Measurements from ENCODE around the gene LRSAM1.

The LRSAM1 gene

GRCh38 chr9:127450830-127451607 lies at the start of gene LRSAM1, which contains the start of gene RPL12:
TSS of gene LRSAM1 (plus strand) at chr9:127451510. CDS start at chr9:127454528, 3,018 bp downstream.
TSS of gene RPL12 (minus strand) at chr9:127451406. CDS start at chr9:127451317, 89 bp downstream.
- peak; percentile 96 for DNase-seq (ENCODE audit: low spot score)

DNA sequence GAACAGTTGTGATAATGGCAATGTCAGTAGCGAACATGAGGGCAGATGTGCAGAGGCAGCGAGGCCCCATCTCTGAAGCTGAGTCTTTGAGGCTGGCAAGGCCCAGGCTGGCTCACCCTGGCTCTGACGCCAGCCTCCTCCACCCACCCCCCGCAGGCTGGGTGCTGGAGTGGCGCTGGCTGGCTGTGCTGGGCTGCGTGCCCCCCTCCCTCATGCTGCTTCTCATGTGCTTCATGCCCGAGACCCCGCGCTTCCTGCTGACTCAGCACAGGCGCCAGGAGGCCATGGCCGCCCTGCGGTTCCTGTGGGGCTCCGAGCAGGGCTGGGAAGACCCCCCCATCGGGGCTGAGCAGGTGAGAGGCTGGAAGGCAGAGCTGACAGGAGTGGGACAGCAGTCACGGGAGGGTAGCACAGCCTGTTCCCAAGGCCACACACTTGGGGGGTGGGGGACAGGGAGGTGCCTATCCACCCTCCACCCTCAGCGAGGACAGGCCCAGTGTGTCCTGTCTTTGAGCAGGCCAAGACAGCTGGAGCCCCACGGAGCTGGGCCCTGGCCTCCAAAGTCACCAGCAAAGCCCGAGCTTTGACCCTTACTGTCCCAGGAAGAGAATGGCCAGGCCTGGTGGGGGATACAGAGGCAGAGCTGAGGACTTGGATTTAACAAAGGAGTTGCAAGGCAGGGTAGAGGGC lies 48.8 kb upstream of the LRSAM1 start:
- DNase-seq (ENCODE audit: low spot score) = no peak

DNA sequence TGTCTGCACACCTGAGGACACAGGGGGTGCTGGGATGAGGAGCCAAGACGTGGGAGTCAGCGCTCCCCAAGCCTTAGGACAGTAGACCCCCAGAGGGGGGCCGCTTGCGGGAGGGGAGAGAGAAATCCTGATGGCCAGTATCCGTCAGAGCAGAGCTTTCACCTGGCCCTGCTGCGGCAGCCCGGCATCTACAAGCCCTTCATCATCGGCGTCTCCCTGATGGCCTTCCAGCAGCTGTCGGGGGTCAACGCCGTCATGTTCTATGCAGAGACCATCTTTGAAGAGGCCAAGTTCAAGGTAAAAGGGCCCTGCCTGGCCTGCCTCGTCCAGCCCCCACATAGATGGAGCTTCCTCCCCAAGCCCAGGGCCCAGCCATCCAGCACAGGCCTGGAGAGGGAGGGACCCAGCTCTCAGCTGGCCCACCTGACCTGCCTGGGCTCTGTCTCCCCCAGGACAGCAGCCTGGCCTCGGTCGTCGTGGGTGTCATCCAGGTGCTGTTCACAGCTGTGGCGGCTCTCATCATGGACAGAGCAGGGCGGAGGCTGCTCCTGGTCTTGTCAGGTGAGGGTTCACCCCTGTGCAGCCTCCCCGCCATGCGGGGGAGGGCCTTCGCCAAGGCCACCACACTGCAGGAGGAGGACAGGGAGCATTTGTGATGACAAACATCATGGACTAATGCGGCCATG lies 47.7 kb upstream of the LRSAM1 start:
- no peak for DNase-seq (ENCODE audit: low spot score)

- no peak for DNase-seq (ENCODE audit: low spot score)
These were observed 46.7 kb upstream of the LRSAM1 start for GRCh38 chr9:127404631-127405030.

GRCh38 chr9:127405344-127406125 lies 45.8 kb upstream of the LRSAM1 start:
- no peak for DNase-seq (ENCODE audit: low spot score)

DNA sequence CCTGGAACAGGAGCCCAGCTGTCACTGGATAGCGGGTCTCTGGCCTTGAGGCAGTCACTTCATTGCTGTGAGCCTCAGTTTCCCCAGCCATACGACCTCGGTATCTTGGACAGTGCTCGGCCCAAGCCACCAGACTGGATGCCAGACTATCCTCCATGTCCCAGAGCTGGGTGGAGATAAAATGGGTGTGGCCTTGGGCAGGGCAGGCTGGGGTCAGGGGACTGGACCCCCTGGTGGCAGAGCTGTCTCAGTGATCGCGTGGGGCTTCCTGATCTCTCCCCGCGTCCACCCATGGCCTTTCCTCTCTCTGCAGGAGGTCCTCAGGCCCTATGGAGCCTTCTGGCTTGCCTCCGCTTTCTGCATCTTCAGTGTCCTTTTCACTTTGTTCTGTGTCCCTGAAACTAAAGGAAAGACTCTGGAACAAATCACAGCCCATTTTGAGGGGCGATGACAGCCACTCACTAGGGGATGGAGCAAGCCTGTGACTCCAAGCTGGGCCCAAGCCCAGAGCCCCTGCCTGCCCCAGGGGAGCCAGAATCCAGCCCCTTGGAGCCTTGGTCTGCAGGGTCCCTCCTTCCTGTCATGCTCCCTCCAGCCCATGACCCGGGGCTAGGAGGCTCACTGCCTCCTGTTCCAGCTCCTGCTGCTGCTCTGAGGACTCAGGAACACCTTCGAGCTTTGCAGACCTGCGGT lies 44.4 kb upstream of the LRSAM1 start:
- DNase-seq (ENCODE audit: low spot score) = no peak

DNA sequence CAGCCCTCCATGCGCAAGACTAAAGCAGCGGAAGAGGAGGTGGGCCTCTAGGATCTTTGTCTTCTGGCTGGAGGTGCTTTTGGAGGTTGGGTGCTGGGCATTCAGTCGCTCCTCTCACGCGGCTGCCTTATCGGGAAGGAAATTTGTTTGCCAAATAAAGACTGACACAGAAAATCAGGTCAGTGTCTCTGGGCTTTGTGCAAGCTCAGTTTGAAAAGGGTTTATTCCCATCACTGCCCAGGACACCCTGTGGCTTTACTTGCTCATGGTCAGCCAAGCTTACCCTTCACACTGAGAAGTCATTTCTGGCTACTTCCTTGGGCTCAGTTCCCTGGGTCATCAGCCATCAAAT lies 43.8 kb upstream of the LRSAM1 start:
- no peak for DNase-seq (ENCODE audit: low spot score)

DNA sequence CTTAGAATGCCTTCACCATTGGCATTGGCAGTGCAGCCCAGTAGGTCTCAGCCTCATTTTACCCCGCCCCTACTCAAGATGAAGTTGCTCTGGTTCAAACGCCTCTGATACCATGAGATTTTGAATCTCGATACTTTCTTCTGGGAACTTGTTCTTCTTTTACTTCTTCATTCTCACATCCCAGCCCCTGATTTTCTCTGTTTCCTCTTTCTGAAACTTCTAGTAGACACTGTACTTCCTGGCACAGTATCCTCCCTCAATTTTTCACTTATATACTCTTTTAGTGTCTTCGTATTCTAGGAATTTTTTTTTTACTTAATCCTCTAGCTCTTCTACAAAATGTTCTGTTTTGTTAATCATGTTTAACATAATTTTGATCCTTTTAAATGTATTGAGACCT lies 40.2 kb upstream of the LRSAM1 start:
- no peak for DNase-seq (ENCODE audit: low spot score)

GRCh38 chr9:127415141-127415540 lies 36.2 kb upstream of the LRSAM1 start:
- DNase-seq (ENCODE audit: low spot score) = no peak

GRCh38 chr9:127415657-127416056 lies 35.7 kb upstream of the LRSAM1 start:
- DNase-seq (ENCODE audit: low spot score) = no peak

GRCh38 chr9:127417131-127418036 lies 33.9 kb upstream of the LRSAM1 start:
- DNase-seq (ENCODE audit: low spot score) = no peak

- no peak for DNase-seq (ENCODE audit: low spot score)
These were observed 33.3 kb upstream of the LRSAM1 start for GRCh38 chr9:127418037-127418471.

- no peak for DNase-seq (ENCODE audit: low spot score)
These were observed 32.0 kb upstream of the LRSAM1 start for GRCh38 chr9:127419348-127419747.

GRCh38 chr9:127421057-127421456 lies 30.3 kb upstream of the LRSAM1 start:
- DNase-seq (ENCODE audit: low spot score) = no peak

DNA sequence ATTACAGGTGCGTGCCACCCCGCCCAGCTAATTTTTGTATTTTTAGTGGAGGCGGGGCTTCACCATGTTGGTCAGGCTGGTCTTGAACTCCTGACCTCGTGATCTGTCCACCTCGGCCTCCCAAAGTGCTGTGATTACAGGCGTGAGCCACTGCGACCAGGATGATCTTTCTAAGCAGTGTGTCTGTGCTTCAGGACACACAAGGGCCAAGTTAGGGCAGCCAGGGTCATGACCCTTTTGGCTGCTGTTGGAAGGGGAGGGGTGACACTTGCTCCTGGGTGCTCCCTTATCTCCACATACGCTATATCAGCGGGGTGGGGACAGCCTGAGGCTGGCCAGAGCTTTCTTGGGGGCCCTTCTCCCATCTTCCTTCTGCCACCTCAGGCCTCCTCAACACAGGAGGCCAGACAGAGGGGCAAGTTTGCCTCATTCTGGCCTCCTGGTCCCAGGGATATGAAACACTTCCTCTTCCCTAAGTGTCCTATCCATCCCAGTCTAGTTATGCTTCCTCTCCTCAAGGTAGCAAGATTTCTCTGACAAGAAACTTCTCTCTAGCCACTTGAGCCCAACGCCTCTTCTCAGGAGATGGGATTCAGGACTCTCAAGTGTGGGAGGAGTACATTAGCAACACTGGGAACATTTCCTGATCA lies 29.1 kb upstream of the LRSAM1 start:
- no peak for DNase-seq (ENCODE audit: low spot score)

GRCh38 chr9:127422787-127423186 lies 28.5 kb upstream of the LRSAM1 start:
- no peak for DNase-seq (ENCODE audit: low spot score)

- no peak for DNase-seq (ENCODE audit: low spot score)
These were observed 27.8 kb upstream of the LRSAM1 start for GRCh38 chr9:127423476-127423933.

DNA sequence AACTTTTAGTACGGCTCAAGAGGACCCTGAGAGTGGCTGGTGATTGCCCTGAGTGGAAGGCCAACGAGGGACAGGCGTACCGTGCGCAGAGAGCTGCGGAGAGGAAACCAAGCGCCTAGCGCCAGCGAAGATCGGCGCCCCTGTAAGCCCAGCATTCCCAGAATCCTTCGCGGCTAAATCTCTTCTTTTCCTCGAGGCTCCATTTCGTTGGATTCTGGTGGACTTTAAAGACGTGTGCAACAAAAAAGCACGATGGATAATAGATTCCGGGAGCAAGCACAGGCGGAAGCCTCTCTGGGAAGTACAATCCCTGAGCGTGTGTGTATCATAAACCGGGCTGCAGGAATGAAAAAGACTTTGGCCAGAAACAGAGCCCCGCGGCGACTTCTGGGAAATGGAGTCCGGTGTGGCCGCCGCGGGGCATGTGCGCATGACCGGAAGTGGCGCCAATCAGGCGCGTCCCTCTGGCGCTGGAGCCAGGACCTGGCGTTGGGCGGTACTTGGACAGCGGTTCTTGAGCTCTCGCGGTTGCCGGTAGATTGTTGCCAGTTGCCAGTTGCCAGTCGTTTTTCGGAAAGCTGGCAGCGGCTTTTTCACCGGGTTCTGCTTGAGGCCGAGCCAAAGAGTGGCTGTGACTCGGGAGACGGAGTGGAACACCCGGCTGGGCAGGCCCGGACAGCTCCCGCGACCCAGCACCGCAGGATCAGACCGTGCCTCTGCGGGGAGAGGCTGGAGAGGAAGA lies 27.2 kb upstream of the LRSAM1 start, which contains the start of gene ZNF79:
Gene ZNF79, plus strand, starts transcription at position 449 of the 742 bp plus-strand sequence. CDS start 406 bp downstream, outside the sequence.
- peak; percentile 98 for DNase-seq (ENCODE audit: low spot score)

DNA sequence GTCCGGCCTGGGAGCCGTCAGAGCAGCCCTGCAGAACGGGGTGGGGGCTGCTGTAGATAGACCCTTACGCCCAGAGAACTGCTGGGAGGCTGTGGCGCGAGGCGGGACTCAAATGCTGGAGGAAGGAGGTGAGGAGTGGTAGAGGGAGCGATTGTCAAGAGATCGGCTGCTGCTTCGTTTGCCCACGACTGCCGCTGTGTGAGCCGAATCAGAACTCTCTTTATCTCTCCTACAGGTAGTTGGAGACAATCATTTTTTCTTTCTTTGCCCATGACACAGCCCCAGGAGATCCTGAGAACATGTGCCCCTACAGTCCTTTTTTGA lies 26.7 kb upstream of the LRSAM1 start:
- no peak for DNase-seq (ENCODE audit: low spot score)

All from AG08396 (cell line).